ENCODE results near the gene IER3. TPM values are rescaled to one million over a fixed set of nuclear protein-coding genes. Genes with fewer than 3 reads are reported as not detected.

IER3 gene
- total and polyA plus RNA-seq, 9 of the 15 experiments (the other 6 are each of a cell fraction or from before 2014, with no cell fraction given) = 1.5 to 30.0 (median 11.5) TPM

DNA sequence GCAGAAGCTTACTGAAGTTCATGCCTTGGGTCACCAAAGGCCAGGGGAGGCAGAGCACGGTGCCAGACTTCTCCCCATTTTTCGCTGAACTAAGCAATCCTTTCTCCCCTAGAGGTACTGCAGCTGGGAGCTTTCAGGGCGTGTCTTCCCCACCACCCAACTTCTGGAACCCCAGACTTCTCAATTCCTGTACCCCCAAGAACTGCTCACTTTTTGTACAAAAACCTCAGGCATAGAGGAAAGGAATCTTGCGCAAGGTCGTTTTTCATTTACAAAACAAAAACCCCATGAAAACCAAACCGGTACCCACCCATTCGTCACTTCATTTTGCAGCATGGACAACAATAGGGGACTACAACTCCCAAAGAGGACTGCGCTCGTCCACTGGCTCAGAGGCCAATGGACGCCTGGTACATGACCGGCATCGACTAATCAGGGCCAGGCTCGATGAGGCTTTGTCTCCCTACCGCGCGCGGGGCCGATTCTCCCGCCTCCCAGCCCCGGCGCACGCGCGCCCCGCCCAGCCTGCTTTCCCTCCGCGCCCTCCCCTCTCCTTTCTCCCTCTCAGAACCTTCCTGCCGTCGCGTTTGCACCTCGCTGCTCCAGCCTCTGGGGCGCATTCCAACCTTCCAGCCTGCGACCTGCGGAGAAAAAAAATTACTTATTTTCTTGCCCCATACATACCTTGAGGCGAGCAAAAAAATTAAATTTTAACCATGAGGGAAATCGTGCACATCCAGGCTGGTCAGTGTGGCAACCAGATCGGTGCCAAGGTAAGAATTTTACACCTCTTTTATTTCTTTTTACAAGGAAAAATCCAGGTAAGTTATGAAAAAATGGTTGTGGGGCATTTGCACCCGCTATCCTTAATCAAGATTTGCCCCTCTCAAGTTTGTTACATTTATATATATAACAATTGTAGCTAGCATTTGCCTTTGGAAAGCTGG lies 24.3 kb downstream of the IER3 start, which contains the start of gene TUBB (continued):
- TF ChIP-seq RCOR1 (IDR thresholded peaks at IDR 0.05; ENCODE audit: borderline replicate concordance in 1 of 2, low read depth in 2 of 2, low read length in 2 of 2) = peak; percentile 40 to 48; a peak in 1 of 4 replicates
- TF ChIP-seq, protein P1, sequence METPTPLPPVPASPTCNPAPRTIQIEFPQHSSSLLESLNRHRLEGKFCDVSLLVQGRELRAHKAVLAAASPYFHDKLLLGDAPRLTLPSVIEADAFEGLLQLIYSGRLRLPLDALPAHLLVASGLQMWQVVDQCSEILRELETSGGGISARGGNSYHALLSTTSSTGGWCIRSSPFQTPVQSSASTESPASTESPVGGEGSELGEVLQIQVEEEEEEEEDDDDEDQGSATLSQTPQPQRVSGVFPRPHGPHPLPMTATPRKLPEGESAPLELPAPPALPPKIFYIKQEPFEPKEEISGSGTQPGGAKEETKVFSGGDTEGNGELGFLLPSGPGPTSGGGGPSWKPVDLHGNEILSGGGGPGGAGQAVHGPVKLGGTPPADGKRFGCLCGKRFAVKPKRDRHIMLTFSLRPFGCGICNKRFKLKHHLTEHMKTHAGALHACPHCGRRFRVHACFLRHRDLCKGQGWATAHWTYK (CRISPR knock-in tag; IDR thresholded peaks at IDR 0.05) = no peak
- TF ChIP-seq OTX1 (CRISPR knock-in tag; IDR thresholded peaks at IDR 0.05) = 0 out of 2 replicates have a peak, but pooled peaks have one; percentile 54
- no peak for TF ChIP-seq ARHGAP35 (IDR thresholded peaks at IDR 0.05; ENCODE audit: partially characterized antibody)
- no peak for TF ChIP-seq STAT5B (CRISPR knock-in tag; IDR thresholded peaks at IDR 0.05)
- no peak for TF ChIP-seq MCM3 (IDR thresholded peaks at IDR 0.05)

DNA sequence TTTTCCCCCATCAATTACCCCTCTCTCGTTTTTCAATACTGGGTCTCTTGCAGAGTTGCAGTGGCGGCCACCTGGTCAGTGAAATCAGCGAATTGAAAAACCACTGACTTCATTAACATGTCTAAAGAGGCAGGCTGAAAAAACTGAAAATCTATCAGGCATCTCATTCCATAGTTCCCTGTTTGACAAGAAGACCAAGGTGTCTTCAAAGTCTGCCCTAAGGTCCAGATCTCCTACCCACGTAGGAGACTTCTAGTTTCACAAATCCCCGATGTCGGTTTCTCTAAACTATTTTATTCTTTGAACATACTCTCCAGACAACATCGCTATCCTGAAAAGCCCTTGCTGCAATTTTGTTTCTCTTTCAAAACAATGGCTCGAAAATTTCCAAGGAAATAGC lies 25.0 kb downstream of the IER3 start:
- no TSS peak for BruUV-seq (replicated peaks)
- peak overlapping the region; percentile 89 for H3K4me3 ChIP-seq
- no peaks in the 10 kb centered on the region for H3K9me1 ChIP-seq (ENCODE audit: control insufficient read depth, insufficient read depth, low read length)
- peaks cover 24 to 25% of the 10 kb centered on the region in 2 experiments for H3K4me1 ChIP-seq (replicated peaks in 1 of 2; ENCODE audit: control insufficient read depth in 2 of 2, insufficient read depth in 2 of 2, low read length in 2 of 2)
- DNase-seq (ENCODE audit: extremely low read depth in 1 of 4, low spot score in 3 of 4) (peak in 1 of 4 experiments; percentile 58), ATAC-seq (no peak), FAIRE-seq (no peak)
- H3K27me3 ChIP-seq (ENCODE audit: control insufficient read depth in 2 of 2, insufficient read depth in 2 of 2, low read length in 2 of 2) = no peaks in the 10 kb centered on the region
- ChIA-PET CTCF (ENCODE audit: low intra/inter-chr PET ratio) (interaction anchor here (5.0 kb wide), 1 partner anchor 39 kb away, joined by 92 read pairs; no protein-coding TSS in a partner anchor), POLR2A (interaction anchor here (0.6 to 27.1 kb wide), 10 partner anchors 10 to 225 kb away, joined by 3 to 524 read pairs (median 4); partner anchors contain the start of genes DHX16 and NRM)
- H3K79me2 ChIP-seq (ENCODE audit: control insufficient read depth, insufficient read depth, low read length) = peaks cover 91% of the 10 kb centered on the region
- intact Hi-C loops (cut with micrococcal nuclease) (loop anchor here (2.0 kb wide), 1 partner anchor 163 kb away; the partner anchor contains the start of genes GNL1 and PRR3), in situ Hi-C loops (cut with MboI) (no loop called here)
- H3K9ac ChIP-seq (ENCODE audit: insufficient read depth in 1 of 2, low read depth in 2 of 2, low read length in 2 of 2) = peak overlapping the region; percentile 89 to 96; a peak in 3 of 4 replicates
- peak overlapping the region; percentile 86 for H3K4me2 ChIP-seq (ENCODE audit: insufficient read depth, low read length)
- peak overlapping the region; percentile 95 for H3K27ac ChIP-seq (ENCODE audit: extremely low read depth, low read depth, low read length)
- peaks cover 29% of the 10 kb centered on the region for H4K20me1 ChIP-seq (replicated peaks; ENCODE audit: control insufficient read depth, insufficient read depth, low read length)
- peaks cover 38% of the 10 kb centered on the region for H3K36me3 ChIP-seq (ENCODE audit: control insufficient read depth, insufficient read depth, low read length)
- WGBS (ENCODE audit: insufficient coverage, low coverage, missing lambda C conversion rate) = 2% methylated on average over 8 of the region's 8 CpGs
- H2AFZ ChIP-seq (ENCODE audit: low read depth, low read length) = peak overlapping the region; percentile 75
- H3K9me3 ChIP-seq (replicated peaks; ENCODE audit: control insufficient read depth, insufficient read depth, low read depth, low read length) = no peaks in the 10 kb centered on the region
- TF ChIP-seq, protein P2, sequence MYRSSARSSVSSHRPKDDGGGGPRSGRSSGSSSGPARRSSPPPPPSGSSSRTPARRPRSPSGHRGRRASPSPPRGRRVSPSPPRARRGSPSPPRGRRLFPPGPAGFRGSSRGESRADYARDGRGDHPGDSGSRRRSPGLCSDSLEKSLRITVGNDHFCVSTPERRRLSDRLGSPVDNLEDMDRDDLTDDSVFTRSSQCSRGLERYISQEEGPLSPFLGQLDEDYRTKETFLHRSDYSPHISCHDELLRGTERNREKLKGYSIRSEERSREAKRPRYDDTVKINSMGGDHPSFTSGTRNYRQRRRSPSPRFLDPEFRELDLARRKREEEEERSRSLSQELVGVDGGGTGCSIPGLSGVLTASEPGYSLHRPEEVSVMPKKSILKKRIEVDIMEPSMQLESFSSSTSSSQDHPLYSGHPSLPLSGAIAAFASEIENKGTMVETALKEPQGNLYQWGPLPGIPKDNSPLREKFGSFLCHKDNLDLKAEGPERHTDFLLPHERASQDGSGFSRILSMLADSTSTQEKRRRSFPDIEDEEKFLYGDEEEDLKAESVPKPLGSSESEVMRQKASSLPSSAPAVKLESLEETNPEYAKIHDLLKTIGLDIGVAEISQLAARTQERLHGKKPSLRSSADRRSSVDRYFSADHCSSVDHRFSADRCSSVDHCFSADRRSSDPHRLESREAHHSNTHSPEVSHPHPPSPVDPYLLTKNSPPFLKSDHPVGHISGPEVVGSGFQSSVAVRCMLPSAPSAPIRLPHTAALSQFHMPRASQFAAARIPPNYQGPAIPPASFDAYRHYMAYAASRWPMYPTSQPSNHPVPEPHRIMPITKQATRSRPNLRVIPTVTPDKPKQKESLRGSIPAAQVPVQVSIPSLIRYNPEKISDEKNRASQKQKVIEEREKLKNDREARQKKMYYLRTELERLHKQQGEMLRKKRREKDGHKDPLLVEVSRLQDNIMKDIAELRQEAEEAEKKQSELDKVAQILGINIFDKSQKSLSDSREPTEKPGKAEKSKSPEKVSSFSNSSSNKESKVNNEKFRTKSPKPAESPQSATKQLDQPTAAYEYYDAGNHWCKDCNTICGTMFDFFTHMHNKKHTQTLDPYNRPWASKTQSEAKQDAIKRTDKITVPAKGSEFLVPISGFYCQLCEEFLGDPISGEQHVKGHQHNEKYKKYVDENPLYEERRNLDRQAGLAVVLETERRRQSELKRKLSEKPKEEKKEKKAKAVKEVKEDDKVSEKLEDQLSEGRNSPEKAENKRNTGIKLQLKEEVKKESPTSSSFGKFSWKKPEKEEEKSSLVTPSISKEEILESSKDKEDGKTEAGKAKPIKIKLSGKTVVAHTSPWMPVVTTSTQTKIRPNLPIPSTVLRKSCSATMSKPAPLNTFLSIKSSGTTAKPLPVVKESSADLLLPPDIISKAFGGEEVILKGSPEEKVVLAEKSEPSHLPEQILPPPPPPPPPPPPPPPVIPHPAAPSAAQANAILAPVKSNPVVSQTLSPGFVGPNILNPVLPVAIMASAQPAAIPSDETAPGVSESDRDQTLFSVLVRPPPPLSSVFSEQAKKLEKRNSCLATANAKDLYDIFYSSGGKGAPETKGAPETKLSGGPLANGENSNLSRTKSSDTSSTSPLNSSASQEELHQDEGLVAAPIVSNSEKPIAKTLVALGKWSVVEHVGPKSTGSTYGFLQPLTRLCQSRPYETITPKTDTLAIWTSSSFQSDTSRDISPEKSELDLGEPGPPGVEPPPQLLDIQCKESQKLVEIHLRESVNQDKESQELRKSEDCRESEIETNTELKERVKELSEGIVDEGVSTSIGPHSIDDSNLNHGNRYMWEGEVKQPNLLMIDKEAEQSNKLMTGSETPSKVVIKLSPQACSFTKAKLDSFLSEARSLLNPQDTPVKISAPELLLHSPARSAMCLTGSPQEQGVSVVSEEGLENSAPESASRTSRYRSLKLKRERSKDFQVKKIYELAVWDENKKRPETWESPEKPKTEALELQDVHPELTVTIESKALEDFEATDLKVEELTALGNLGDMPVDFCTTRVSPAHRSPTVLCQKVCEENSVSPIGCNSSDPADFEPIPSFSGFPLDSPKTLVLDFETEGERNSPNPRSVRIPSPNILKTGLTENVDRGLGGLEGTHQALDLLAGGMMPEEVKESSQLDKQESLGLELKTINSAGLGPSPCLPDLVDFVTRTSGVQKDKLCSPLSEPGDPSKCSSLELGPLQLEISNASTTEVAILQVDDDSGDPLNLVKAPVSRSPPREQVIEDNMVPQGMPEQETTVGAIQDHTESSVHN (IDR thresholded peaks at IDR 0.05; ENCODE audit: borderline replicate concordance in 1 of 2, low read depth in 1 of 2) = no peak
